HG02798 (cell line): ENCODE measurements around the gene PCED1A.
A peak's percentile ranks its signal among the peaks of the same experiment; 100 is the strongest.
"Not testable (repeated sequence)": the region's sequence is repeated elsewhere in the genome, so short reads cannot be mapped to it uniquely, and the experiment has no call there.

Experiments used
- ATAC-seq: cut with Tn5 transposase; IDR thresholded peaks from one replicate; pipeline ENCODE4 v1.9.1; 2021; ENCODE audit warnings: mild to moderate bottlenecking; ENCODE audit not compliant: unreplicated experiment, poor library complexity

PCED1A gene

DNA sequence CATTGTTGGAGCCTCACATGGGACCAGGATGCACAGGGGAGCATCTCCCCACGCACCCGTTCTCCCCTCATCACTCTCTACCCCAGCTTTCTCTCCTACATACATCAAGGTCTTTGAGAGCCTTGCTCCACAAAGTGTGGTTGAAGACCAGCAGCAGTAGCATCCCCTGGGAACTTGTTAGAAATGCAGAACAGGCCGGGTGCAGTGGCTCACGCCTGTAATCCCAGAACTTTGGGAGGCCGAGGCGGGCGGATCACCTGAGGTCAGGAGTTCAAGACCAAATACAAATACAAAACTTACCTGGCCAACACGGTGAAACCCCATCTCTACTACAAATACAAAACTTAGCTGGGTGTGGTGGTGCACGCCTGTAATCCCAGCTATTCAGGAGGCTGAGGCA is 32.5 kb downstream of the PCED1A start:
- ATAC-seq = not testable (repeated sequence)

DNA sequence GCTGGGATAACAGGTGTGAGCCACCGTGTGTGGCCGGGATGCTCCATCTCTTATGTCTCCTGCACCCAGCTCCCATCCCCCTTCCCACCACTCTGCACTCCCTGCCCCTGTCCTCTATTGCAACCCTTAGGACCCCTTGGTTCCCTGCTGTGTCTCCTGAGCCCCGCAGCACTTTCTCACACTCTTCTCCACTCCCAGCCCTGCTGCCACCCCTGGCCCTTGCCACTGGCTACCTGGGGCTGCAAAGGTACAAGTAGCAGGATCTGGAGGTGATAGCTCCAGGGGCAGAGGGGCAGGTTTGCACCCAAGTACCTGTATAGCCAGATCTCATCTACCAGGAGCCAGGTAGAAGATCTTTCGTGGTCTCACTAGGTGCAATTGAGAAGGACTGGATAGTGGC is 33.4 kb downstream of the PCED1A start:
- ATAC-seq = no peak

DNA sequence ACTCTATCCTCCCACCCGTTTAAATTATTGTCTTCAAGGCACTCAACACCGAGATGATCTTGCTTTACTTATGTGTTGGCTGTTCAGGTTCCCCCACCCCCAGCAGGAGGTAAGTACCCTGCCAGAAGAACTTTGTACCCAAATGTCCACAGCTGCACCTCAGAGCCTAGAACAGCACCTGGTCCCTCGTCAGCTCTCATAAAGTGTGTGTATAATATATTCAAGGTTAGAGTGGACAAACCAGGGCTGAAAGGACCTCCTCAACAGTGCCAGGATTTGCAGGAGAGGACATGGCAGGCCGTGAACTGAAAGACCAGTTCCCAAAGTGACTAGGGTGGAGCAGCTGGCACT is 34.1 kb downstream of the PCED1A start:
- no peak for ATAC-seq

DNA sequence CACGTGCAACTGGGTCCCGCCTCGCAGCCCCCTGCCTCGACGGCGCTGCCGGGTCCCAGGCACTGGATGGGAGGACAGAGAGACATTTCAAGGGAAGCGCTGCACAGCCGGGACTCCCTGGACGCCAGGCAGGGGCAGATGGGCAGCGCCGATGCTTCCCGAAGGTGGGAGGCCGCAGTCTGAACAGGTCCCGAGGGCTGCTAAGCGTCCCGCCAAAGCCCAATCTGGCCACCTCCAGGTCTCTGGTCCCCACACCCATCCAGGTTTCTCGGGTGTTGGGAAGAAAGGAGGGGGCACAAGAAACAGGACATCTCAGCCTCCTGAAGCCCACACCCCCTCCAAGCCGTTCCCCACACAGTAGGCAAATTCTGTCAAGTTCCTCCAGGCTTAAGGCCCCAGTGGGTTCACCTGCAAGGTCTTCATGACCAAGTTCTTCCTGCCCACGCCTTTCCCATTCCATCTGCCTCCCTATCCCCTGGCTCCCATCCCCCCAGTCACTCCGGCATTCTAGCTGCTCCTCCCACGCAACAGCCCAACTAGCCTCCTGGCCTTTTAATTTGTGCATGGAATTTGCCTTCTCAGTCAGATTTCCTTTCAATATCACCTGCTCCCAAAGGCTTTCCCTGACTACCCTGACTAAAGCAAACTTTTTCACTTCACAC is 34.6 kb downstream of the PCED1A start:
- no peak for ATAC-seq

DNA sequence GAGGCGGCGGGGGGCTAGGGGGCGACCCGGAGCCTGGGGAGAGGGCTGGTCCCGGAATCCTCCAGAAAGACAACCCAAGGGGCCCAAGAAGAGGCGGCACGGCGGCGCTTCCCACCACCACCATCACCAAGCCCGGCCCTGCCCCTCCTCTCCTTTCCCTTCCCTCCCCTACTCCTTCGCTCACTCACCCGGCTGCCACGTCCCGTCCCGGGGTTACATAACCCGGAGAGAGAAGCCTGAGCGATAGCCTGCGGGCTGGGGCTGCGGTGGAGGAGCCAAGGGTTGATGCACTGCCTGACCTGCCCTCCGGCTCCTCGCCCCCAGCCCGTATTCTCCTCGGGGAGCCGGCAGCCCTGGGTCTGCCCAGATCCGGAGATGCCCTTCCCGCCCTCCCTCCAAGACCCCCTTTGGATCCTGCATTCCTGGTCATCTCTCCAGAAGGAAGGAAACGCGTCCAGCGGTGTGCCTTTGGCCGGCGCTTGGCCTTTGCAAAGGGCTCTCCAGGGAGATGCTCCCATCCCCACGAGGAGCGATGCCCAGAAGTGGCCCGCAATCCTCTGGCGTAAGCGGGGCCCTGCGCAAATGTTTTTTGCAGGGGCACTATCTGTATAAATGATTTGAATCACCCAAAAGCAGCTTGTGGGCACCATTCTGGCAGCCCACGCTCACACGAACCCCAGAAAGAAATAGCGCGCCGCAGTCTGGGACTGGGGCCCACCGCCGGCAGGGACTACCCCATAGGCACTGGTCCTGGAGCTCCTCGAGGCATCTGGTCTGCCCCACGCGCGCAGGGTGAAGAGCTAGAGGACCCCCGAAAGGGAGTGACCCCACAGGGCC is 35.4 kb downstream of the PCED1A start:
- ATAC-seq = no peak

DNA sequence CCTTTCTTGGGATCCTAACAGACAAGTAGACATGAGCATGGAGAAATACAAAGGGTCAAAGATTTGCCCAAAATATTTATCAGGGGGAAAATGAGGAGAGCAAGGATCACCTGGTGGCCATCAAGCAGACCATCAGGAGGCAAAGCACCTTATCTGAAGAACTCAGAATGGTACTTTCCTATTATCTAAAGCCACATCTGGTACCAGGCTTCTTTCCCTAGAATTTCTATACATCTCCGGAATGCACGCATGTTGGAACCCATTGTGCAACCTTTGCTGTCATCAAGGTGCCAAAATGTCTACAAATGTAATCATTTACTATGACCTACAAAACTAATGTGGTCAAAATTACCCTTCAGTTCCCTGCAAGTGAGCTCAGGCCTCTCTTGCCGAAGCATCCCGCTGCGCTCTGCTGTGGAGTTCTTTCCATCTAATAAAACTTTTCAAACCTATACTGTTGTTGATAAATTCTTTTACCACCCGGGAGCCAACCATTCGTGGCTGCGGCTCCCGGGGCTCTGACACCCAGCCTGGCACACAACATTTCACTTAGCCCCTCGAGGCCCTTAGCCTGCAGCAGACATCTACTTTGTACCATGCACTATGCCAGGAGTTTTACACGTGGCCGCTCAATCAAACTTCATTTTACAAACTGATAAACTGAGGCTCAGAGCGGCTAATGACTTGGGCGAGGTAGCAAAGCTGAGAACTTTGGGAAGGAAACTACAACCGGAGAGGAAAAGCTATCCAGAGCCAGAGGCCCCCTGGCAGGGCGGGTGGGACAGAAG is 36.2 kb downstream of the PCED1A start:
- no peak for ATAC-seq

DNA sequence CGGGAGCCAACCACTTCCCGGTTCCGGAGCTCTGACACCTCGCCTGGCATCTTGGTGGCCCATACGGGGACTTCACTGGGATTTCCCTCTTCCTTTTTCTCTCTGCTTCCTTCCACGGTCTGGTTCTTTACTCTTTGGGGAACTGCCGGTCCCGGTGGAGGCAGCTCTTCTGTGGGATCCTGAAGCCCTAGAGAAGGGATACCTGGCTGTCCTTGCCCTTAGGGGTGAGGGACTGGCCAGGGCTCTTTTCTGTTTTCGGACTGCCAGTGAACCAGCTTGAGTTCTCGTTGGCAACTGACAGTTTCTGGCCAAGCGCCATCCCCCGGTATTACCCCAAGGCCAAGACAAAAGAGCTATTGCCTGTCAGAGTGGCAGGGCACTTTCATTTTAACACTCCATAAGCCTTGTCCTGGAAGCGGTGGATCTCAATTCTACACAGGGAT is 39.1 kb downstream of the PCED1A start:
- ATAC-seq = no peak

DNA sequence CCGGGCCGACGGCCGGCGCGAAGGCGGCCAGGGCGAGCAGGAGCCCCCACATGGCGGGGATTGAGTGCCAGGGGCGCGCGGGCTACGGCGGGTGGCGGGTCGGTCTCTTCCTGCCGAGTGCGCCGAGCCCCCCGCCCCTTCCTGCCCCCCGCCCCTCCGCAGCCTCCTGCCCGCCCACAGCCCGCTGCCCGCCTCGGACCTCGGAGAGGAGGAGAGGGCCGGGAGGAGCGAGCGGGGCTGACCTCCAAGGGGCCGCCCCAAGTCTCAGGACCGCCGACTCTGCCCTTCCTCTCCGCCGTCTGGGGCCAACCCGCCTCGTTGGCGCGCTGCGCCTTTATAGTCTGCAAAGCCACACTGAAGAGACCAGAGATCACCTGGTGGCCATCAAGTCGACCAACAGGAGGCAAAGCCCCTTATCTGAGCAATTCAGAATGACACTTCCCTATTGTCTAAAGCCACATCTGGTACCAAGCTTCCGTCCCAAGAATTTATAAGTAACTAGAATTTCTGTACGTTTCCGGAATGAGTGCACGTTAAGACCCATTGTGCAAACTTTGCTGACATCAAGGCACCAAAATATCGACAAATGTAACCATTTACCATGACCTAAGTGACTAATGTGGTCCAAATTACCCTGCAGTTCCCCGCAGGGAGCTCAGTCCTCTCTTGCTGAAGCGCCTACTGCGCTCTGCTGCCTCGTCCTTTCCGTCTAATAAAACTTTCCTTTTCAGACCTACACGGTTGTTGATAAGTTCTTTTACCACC is 39.8 kb downstream of the PCED1A start, which contains the start of gene CPXM1:
CPXM1 (minus strand) TSS at position 107 of the 765 bp plus-strand sequence; CDS start at position 52, 55 bp downstream.
- peak; percentile 37 for ATAC-seq

DNA sequence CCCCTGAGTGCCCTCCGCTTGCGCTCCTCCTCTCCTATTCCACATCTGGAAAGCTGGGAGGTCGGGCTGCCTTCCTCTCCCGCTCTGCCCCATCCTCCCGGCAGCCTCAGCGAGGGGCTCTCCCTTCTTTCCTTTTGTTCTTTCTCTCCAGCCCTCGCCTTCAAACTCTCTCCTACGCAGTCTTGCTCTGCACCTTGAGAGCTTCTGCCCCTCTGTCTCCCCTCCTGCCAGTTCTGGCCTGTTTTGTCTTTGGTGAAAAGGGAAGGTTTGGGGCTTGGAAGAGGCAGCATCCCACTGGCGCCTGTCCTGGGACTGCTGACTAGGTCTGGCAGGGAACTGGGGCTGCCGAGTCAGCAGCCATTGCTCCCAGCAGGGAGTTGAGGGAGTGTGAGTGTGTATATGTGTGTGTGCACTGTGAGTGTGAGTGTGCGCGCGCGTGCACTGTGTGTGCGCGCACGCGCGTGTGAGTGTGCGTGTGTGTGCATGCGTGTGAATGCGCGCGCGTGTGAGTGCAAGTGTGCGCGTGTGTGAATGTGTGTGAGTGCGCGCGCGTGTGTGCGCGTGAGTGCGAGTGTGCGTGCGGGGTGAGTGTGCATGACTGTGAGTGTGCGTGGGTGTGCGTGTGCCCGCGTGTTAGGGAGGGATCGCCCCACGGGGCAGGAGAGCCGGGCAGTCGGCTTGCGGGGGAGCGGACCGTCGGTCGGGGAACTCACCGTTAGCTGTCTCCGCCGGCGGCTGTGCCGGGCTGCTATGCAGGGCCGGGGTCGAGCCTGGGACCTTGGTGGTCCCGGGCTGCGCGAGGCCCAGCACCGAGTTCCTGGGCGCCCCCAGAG is 40.6 kb downstream of the PCED1A start:
- ATAC-seq = peak; percentile 22

DNA sequence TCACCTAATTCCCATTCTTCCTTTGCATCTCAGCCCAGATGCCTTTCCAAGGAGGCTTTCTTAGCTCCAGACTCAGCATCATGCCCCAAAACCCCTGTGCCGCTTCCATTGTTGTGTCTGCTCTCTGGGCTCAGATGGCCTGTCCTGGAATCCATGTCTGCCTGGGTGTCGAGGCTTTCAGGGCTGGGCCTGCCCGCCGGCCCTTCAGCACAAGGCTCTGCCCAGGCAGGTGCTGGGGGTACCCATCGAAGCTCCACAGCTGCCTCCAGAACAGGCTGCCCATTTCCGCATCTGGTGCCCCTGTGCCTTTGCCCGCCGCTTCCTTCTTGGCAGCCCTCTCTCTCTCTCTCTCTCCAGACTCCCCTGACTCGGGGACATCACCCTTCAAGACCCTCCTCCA is 41.2 kb downstream of the PCED1A start:
- ATAC-seq = no peak

DNA sequence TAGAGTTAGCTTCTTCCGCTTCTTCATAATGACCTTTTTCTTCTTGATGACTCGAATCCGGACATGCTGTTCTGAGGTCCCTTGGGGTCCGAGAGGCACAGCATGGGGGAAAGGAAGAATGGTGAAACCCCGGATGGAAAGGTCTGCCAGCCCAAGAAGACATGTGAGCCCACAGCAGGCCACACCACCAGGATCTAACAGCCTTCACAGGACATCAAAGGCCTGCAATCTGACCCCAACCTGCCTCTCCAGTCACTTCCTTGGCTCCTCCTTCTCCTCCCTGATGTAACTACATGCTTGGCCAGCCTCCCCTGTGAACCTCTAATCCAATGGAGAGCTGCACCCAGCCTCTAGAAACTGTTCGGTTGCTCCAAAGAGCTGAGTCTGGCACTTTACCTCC is 41.6 kb downstream of the PCED1A start:
- ATAC-seq = no peak

DNA sequence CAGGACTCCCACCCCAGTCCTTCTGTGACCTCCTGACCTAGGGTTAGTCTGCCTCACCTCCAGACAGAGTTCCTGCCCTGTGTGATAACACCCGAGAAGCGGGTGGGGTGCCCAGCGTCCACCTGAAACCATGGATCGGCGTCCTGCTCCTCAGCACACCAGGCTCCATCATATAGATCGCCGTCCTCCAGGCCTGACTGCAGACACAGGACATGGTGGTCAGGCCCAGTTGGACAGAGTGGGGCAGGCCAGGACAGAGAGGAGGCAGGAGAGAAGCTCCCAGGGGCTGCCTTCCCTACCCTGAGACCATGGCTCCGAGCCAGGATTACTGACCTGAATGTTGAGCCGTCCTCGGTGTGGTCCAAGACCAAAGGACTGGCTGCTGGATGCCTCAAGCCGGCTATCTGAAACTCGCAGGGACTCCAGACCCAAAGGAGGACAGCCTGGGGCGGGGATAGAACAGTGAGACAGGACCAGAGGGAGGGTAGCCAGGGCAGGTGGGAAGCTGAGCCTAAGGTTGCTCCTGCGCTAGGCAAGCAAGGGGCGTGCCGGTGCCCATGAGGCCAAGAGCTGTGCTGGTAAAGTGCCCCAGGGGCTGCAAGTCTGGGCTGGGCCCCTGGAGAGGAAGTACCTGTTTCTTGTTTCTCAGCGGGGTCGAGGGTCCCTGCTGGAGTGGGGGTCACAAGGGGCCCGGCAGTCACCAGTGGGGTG is 42.2 kb downstream of the PCED1A start:
- no peak for ATAC-seq

DNA sequence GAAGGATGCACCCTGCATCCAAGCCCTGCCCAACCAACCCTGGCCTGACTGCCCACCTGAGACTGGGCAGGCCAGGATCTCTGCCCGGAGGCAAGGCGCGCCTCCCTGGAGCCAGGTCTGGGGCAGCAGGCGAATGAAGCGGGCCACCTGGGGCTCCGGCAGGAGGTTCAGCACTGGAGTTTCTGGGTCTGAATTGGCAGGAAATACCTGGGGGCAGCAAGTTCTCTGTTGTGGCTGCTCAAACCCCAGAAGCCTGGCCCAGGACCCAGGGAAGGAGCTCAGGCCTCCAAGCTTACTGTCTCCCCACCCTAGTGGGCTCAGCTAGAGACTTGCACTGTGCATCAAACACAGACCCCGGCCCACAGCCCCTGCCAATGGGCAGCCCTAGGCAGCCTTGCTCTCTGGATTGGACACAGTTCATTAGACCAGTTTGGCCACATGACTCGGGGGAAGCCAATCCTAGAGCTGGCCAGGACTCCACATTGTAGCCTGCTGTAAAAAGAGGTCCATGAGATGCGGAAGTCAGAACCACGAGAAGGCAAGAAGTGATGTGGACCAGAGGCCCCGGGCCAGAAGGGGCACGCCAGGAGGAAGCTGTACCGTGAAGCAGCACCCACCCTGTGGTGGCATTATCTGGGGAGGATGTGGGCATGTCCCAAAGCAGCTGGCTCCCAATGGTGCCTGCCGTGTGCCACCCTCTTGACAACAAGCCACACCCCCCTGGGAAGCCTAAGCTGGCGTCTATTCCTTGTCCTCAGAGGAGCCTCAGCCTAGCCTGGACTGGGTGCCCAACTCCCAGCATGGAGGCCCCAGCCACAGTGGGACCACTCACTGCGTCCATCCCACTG is 43.1 kb downstream of the PCED1A start:
- ATAC-seq = no peak

DNA sequence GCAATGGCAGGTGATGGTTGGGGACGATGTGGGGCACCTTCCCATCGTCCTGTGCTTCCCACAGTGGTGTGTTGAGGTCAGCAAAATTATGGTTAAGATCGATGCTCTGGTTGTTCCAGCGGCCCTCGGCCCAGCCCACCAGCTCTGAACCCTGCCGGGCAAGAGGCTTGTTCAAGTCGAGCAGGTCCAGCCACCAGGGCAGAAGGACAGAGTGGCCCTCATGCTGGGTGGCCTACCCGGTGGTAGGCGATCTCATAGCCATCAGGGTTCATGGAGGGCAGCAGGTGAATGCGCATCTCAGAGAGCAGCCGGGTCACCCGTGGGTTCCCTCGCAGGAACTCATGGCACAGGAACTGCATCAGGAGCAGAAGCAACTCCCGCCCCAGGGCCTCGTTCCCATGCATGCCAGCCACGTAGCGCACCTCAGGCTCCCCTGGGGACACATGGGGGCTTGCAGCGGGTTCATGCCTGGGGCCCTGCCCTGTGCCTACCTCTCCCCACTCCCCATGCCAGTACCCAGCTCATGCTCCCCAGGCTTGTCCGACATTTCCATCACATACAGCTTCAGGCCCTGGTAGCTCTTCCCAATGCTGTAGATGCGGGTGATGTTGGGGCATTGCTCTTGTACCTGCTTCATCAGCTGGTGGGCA is 44.3 kb downstream of the PCED1A start:
- ATAC-seq = no peak

DNA sequence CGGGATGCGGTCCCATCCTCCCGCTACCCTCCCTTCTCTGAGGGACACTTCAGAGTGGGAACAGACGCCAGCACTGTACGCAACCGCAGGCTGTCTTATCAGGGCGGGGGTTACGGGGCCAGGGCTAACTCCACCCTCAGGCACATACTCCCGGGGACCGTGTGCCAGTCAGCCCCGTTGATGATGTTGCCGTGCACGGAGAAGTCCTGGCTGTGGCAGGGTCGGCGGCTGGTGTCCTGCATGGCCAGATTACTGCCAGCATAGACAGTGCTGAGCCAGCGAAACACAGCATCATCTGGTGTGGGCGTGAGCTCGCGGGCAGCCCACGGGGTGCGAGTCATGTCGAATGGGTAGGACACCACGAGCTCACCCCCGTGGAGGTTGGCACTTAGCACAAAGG is 45.0 kb downstream of the PCED1A start:
- no peak for ATAC-seq

DNA sequence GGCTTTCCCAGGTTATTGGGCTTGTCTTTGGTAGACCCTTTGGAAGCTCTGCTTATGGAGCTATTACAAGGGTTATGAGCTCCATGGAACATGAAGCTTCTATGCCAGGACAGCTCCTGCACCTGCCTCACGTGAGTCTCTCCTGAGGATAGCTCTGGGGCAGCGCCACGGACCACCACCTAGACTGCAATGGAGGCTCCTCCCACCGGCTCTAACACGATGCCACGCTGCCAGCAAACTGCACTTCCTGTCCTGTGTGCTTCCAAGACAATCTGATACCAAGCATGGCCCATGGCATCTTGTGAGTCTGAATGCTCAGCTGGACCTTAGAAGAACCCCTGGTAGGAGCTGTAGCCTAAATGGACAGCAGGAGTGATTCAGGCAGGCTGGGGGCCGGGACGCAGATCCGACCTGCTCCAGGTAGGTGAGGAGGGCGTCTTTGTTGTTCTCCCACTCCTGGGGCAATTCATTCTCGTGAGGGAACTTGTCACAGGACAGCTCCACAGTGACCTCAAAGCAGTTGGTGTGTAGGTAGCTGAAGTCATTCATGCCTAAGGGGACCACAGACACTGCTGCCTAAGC is 45.5 kb downstream of the PCED1A start:
- no peak for ATAC-seq

DNA sequence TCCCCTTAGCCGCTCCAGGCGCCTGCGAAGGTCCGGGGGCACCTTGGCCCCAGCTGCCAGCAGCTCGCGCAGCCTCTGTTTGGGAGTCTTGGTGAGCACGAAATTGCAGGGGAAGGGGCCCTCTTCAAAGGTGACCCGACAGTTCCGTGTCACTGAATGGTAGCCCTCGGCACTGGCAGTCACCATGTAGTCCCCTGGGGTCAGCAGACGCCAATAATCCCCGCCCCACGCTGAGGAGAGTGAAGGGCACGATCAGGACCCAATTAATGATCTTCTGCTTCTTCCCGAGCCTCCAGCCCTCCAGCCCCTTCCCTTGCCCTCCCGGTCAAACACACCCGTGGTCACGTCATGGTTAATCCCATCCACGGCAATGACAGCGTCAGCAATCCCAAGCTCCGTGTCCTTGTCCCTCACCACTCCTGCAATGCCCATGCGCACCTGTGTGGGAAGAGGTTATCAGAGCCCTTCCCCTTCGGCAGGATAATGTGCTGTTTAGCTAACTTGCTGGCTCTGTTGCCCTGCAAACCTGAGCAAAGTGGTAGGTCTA is 46.2 kb downstream of the PCED1A start:
- ATAC-seq = no peak
